ENCODE data around the gene PRIMPOL. TPM values are rescaled to one million over a fixed set of nuclear protein-coding genes. Genes with fewer than 3 reads are reported as not detected.

PRIMPOL gene
- polyA plus RNA-seq, 1 experiment = 12.2 TPM

DNA sequence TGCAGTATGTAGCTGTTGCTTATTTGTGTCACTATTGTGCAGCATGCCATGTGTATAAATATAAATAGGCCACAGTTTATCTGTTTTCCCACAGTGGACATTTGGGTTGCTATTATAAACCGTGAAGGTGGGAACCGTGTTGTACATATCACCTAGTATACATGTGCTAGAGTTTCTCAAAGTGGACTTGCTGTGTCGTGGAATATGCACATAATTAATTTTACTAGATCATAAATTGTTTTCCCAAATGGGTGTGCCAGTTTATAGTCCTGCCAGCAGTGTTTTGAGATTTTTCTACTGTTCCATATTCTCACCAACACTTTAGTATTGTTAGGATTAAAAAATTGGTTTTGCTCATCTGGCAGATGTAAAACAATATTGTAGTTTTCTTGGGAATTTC lies 38.5 kb downstream of the PRIMPOL start:
- Histone ChIP-seq H3K4me3 (ENCODE audit: low read depth, low read length) (no peak overlapping the region), H3K27ac (ENCODE audit: low read depth, low read length) (no peak overlapping the region), H3K27me3 (ENCODE audit: control insufficient read depth, insufficient read depth, low read length) (no peaks in the 10 kb centered on the region), H3K9me3 (ENCODE audit: control insufficient read depth, insufficient read depth, low read length) (no peaks in the 10 kb centered on the region)
- ChIA-PET CTCF (interaction anchor here (0.7 kb wide), 1 partner anchor 57 kb away, joined by 3 read pairs; no protein-coding TSS in a partner anchor), POLR2A (interaction anchor here (0.6 kb wide), 1 partner anchor 35 kb away, joined by 3 read pairs; no protein-coding TSS in a partner anchor)
- TF ChIP-seq, protein P1, sequence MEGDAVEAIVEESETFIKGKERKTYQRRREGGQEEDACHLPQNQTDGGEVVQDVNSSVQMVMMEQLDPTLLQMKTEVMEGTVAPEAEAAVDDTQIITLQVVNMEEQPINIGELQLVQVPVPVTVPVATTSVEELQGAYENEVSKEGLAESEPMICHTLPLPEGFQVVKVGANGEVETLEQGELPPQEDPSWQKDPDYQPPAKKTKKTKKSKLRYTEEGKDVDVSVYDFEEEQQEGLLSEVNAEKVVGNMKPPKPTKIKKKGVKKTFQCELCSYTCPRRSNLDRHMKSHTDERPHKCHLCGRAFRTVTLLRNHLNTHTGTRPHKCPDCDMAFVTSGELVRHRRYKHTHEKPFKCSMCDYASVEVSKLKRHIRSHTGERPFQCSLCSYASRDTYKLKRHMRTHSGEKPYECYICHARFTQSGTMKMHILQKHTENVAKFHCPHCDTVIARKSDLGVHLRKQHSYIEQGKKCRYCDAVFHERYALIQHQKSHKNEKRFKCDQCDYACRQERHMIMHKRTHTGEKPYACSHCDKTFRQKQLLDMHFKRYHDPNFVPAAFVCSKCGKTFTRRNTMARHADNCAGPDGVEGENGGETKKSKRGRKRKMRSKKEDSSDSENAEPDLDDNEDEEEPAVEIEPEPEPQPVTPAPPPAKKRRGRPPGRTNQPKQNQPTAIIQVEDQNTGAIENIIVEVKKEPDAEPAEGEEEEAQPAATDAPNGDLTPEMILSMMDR (IDR thresholded peaks at IDR 0.05; ENCODE audit: low read depth, low read length) = no peak
- DNase-seq (ENCODE audit: low read depth, low spot score) = no peak

DNA sequence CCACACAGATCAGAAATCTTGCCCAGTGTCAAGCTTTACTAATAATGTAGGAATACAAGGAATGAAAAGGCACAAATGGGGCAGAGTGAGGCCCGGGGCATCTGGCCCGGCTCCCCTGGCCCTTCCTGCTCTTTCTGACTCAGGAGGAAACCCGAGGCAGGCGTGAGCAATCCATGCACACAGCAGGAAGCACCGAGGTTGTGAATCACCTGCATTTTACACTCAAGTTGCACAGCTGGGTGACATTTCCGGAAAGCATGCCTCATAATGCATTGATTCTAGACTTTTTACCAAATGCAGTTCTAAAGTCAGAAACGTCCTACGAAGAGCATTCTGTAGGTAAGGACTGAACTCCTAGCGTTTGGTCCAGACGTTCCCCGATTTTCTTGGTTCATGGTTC lies 38.9 kb downstream of the PRIMPOL start:
- H3K4me3 ChIP-seq (ENCODE audit: low read depth, low read length) = no peak overlapping the region
- CTCF ChIA-PET = interaction anchor here (0.7 kb wide), 1 partner anchor 57 kb away, joined by 3 read pairs; no protein-coding TSS in a partner anchor
- no peaks in the 10 kb centered on the region for H3K9me3 ChIP-seq (ENCODE audit: control insufficient read depth, insufficient read depth, low read length)
- POLR2A ChIA-PET = interaction anchor here (0.6 kb wide), 1 partner anchor 35 kb away, joined by 3 read pairs; no protein-coding TSS in a partner anchor
- no peaks in the 10 kb centered on the region for H3K27me3 ChIP-seq (ENCODE audit: control insufficient read depth, insufficient read depth, low read length)
- TF ChIP-seq, protein P1 (IDR thresholded peaks at IDR 0.05; ENCODE audit: low read depth, low read length) = no peak
- peak; percentile 72 for DNase-seq (ENCODE audit: low read depth, low spot score)
- H3K27ac ChIP-seq (ENCODE audit: low read depth, low read length) = peak overlapping the region; percentile 42

DNA sequence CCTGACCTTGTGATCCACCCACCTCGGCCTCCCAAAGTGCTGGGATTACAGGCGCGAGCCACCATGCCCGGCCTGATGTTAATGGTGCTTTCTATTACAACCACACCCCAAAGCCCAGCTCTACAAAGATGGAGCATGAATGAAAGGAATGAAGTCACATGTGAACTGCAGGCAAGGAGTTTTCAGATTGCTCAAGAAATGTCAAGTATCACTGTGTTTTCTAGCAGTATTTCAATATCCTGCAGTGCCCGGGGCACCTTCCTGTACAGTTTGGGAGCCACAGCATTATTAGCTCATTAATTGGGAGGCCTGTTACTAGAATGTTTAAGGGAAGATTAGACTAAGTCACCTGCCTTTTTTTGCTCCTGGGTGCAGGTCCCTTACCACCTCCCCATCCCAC lies 40.1 kb downstream of the PRIMPOL start:
- TF ChIP-seq, protein P1 (IDR thresholded peaks at IDR 0.05; ENCODE audit: low read depth, low read length) = no peak
- CTCF ChIA-PET = no interaction called here
- DNase-seq (ENCODE audit: low read depth, low spot score) = no peak
- Histone ChIP-seq H3K9me3 (ENCODE audit: control insufficient read depth, insufficient read depth, low read length) (no peaks in the 10 kb centered on the region), H3K4me3 (ENCODE audit: low read depth, low read length) (no peak overlapping the region), H3K27me3 (ENCODE audit: control insufficient read depth, insufficient read depth, low read length) (no peaks in the 10 kb centered on the region), H3K27ac (ENCODE audit: low read depth, low read length) (no peak overlapping the region)
- POLR2A ChIA-PET = no interaction called here

DNA sequence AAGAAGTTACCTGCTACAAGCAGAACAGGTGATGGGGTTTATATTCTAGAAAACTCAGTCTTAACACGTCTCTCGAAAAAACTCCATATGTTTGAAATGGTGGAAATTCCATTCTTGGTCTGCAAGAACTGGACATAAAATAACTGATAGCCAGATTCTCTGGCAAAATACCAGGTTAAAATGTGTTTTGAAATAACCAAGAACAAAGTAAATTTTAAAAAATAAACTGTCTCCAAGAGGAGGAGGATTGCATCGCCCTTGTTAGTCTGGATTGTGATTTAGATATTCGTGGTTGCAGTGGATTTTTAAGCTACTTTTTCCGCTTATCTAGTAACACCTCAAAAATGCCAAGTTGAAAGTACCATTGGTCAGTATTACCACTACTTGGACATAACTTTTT lies 43.5 kb downstream of the PRIMPOL start:
- TF ChIP-seq, protein P1 (IDR thresholded peaks at IDR 0.05; ENCODE audit: low read depth, low read length) = no peak
- H3K27me3 ChIP-seq (ENCODE audit: control insufficient read depth, insufficient read depth, low read length) = no peaks in the 10 kb centered on the region
- no peak overlapping the region for H3K4me3 ChIP-seq (ENCODE audit: low read depth, low read length)
- ChIA-PET POLR2A (no interaction called here), CTCF (interaction anchor here (1.2 kb wide), 1 partner anchor 52 kb away, joined by 3 read pairs; no protein-coding TSS in a partner anchor)
- no peak for DNase-seq (ENCODE audit: low read depth, low spot score)
- H3K9me3 ChIP-seq (ENCODE audit: control insufficient read depth, insufficient read depth, low read length) = no peaks in the 10 kb centered on the region
- no peak overlapping the region for H3K27ac ChIP-seq (ENCODE audit: low read depth, low read length)

DNA sequence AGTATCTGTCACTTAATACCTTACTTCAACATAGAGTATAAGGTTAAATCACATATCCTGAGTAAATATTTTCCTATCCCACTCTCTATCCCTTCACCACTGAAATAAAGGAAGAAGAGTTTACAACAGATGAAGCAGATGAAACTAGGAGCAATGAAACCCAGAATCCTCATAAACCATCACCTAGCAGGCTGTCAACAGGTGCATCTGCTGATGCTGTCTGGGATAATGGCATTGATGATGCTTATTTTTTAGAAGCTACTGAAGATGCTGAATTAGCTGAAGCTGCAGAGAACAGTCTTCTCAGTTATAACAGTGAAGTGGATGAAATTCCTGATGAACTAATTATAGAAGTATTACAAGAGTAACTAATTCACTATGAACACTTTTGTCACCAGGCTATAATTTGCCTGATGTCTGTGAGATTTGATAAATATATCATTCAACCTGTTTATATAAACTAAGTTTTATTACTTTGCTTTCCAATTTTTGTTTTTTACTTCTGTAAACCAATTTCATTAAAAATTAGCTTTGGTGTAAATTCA lies 44.9 kb downstream of the PRIMPOL start:
- H3K27ac ChIP-seq (ENCODE audit: low read depth, low read length) = no peak overlapping the region

More for the DNA sequence above, 44.9 kb downstream of the PRIMPOL start:
- Histone ChIP-seq H3K4me3 (ENCODE audit: low read depth, low read length) (no peak overlapping the region), H3K27me3 (ENCODE audit: control insufficient read depth, insufficient read depth, low read length) (no peaks in the 10 kb centered on the region), H3K9me3 (ENCODE audit: control insufficient read depth, insufficient read depth, low read length) (no peaks in the 10 kb centered on the region)
- DNase-seq (ENCODE audit: low read depth, low spot score) = no peak
- ChIA-PET POLR2A (interaction anchor here (0.9 kb wide), 1 partner anchor 46 kb away, joined by 3 read pairs; the partner anchor contains the start of gene CASP3), CTCF (interaction anchor here (1.8 kb wide), 1 partner anchor 430 kb away, joined by 6 read pairs; no protein-coding TSS in a partner anchor)
- TF ChIP-seq, protein P1 (IDR thresholded peaks at IDR 0.05; ENCODE audit: low read depth, low read length) = no peak

Measured in AG04450 (cell line).